CD4-positive, CD25-positive, alpha-beta regulatory T cell (primary cell): ENCODE results near the gene MAST4. TPM values are rescaled to one million over a fixed set of nuclear protein-coding genes. Genes with fewer than 3 reads are reported as not detected.

Source experiments
- ATAC-seq, 2 donors: fragments of 150-1000 bp; cut with Tn5 transposase; one replicate each; pipeline ENCODE4 v1.10.0; 2021; ENCODE audit warnings: low read depth in 2 of 2, moderate number of reproducible peaks in 2 of 2, moderate library complexity in 1 of 2
- DNase-seq, 3 donors: peaks; one replicate each; pipeline versions ENCODE4 v3.0.0 to v3.0.0-alpha.2; 2012 to 2022; ENCODE audit warnings: mixed read lengths in 1 of 3
- H3K27ac ChIP-seq: one replicate; pipeline ENCODE4 v1.7.0; 2013; ENCODE audit warnings: mild to moderate bottlenecking, low read length; ENCODE audit not compliant: insufficient read depth, poor library complexity, severe bottlenecking
- H3K27me3 ChIP-seq: one replicate; pipeline ENCODE4 v1.7.0; 2013; ENCODE audit warnings: low read length; ENCODE audit not compliant: control insufficient read depth, insufficient read depth
- H3K36me3 ChIP-seq: one replicate; pipeline ENCODE4 v1.7.0; 2013; ENCODE audit warnings: mild to moderate bottlenecking, low read length, moderate library complexity; ENCODE audit not compliant: control insufficient read depth, insufficient read depth
- H3K4me1 ChIP-seq: 2 replicates; pipeline ENCODE4 v1.7.0; 2013; ENCODE audit warnings: mild to moderate bottlenecking, low read length; ENCODE audit not compliant: insufficient read depth, control insufficient read depth, poor library complexity, severe bottlenecking
- H3K4me3 ChIP-seq: one replicate; pipeline ENCODE4 v1.7.0; 2013; ENCODE audit warnings: low read depth, mild to moderate bottlenecking, low read length, moderate library complexity
- H3K9me3 ChIP-seq, 2 experiments: 1 replicate in 1 of 2; 2 replicates in 1 of 2; pipeline ENCODE4 v1.7.0; 2013; ENCODE audit warnings: low read length in 2 of 2, mild to moderate bottlenecking in 1 of 2, moderate library complexity in 1 of 2; ENCODE audit not compliant: control insufficient read depth in 2 of 2
- H3K27ac Mint-ChIP-seq, 3 donors: one replicate each; pipeline ENCODE4 v1.8.0; 2020 to 2022; ENCODE audit warnings: mild to moderate bottlenecking in 3 of 3, mixed read lengths in 3 of 3, moderate library complexity in 2 of 3
- H3K27me3 Mint-ChIP-seq: one replicate; pipeline ENCODE4 v1.8.0; 2022; ENCODE audit warnings: mild to moderate bottlenecking, mixed read lengths
- H3K36me3 Mint-ChIP-seq: one replicate; pipeline ENCODE4 v1.8.0; 2020; ENCODE audit warnings: mixed read lengths
- H3K4me1 Mint-ChIP-seq, 4 donors: one replicate each; pipeline ENCODE4 v1.8.0; 2020 to 2022; ENCODE audit warnings: mixed read lengths in 4 of 4, mild to moderate bottlenecking in 1 of 4
- H3K4me3 Mint-ChIP-seq, 4 donors: one replicate each; pipeline ENCODE4 v1.8.0; 2020 to 2022; ENCODE audit warnings: mild to moderate bottlenecking in 4 of 4, mixed read lengths in 4 of 4, moderate library complexity in 3 of 4
- H3K9me3 Mint-ChIP-seq, 7 donors: one replicate each; pipeline ENCODE4 v1.8.0; 2020 to 2022; ENCODE audit warnings: mixed read lengths in 7 of 7, mild to moderate bottlenecking in 3 of 7, moderate library complexity in 2 of 7
- polyA plus RNA-seq, 4 donors: library from polyadenylated mRNA; unstranded; fragments of 300-500 nt; fragmentation: Illumina TruSeq; gene quantifications; one replicate each; pipeline ENCODE4 v1.2.3, GENCODE V29; 2021
- total RNA-seq: library from RNA; stranded (reverse); gene quantifications from one replicate; pipeline ENCODE4 v1.2.3, GENCODE V29; 2022

MAST4 gene
- total and polyA plus RNA-seq, 5 donors from 2014 or later = 11.7 to 54.1 (median 12.7) TPM

- Histone ChIP-seq H3K36me3 (no peaks in the 10 kb centered on the region), H3K9me3 (no peaks in the 10 kb centered on the region), H3K4me3 (no peak overlapping the region), H3K27me3 (no peaks in the 10 kb centered on the region), H3K4me1 (no peaks in the 10 kb centered on the region), H3K27ac (no peak overlapping the region)
- DNase-seq (no peak), ATAC-seq (no peak)
- Mint-ChIP-seq H3K4me3 (no peak overlapping the region), H3K36me3 (no peaks in the 10 kb centered on the region), H3K4me1 (no peaks in the 10 kb centered on the region), H3K27ac (no peak overlapping the region), H3K9me3 (no peaks in the 10 kb centered on the region), H3K27me3 (peaks cover 10% of the 10 kb centered on the region)
These were observed 255.1 kb downstream of the MAST4 start for GRCh38 chr5:66851306-66851705.

- DNase-seq = no peak
- H3K9me3 ChIP-seq = no peaks in the 10 kb centered on the region
- H3K36me3 ChIP-seq = no peaks in the 10 kb centered on the region
- H3K27ac Mint-ChIP-seq = no peak overlapping the region
- H3K27me3 Mint-ChIP-seq = peaks cover 10% of the 10 kb centered on the region
- H3K4me3 Mint-ChIP-seq = no peak overlapping the region
- H3K36me3 Mint-ChIP-seq = no peaks in the 10 kb centered on the region
- no peaks in the 10 kb centered on the region for H3K4me1 ChIP-seq
- H3K4me1 Mint-ChIP-seq = peaks cover 0 to 5% (median 0%) of the 10 kb centered on the region in 4 donors
- no peaks in the 10 kb centered on the region for H3K27me3 ChIP-seq
- H3K27ac ChIP-seq = no peak overlapping the region
- peaks cover 0 to 2% (median 0%) of the 10 kb centered on the region in 7 donors for H3K9me3 Mint-ChIP-seq
- no peak overlapping the region for H3K4me3 ChIP-seq
- ATAC-seq = no peak
These were observed 258.2 kb downstream of the MAST4 start for GRCh38 chr5:66854416-66854815.

- peaks cover 0 to 5% (median 0%) of the 10 kb centered on the region in 4 donors for H3K4me1 Mint-ChIP-seq
- ATAC-seq = no peak
- H3K27ac Mint-ChIP-seq = no peak overlapping the region
- no peak overlapping the region for H3K4me3 ChIP-seq
- peaks cover 14% of the 10 kb centered on the region for H3K27me3 Mint-ChIP-seq
- no peaks in the 10 kb centered on the region for H3K27me3 ChIP-seq
- H3K9me3 Mint-ChIP-seq = peaks cover 0 to 2% (median 0%) of the 10 kb centered on the region in 7 donors
- DNase-seq = no peak
- no peaks in the 10 kb centered on the region for H3K36me3 Mint-ChIP-seq
- no peaks in the 10 kb centered on the region for H3K36me3 ChIP-seq
- no peaks in the 10 kb centered on the region for H3K9me3 ChIP-seq
- H3K27ac ChIP-seq = no peak overlapping the region
- no peaks in the 10 kb centered on the region for H3K4me1 ChIP-seq
- H3K4me3 Mint-ChIP-seq = no peak overlapping the region
These were observed 260.0 kb downstream of the MAST4 start for GRCh38 chr5:66856041-66856805.

GRCh38 chr5:66859526-66859925, 263.3 kb downstream of the MAST4 start:
- Histone ChIP-seq H3K9me3 (no peaks in the 10 kb centered on the region), H3K27ac (no peak overlapping the region), H3K36me3 (no peaks in the 10 kb centered on the region), H3K4me3 (no peak overlapping the region), H3K4me1 (no peaks in the 10 kb centered on the region), H3K27me3 (no peaks in the 10 kb centered on the region)
- Mint-ChIP-seq H3K27ac (no peak overlapping the region), H3K36me3 (no peaks in the 10 kb centered on the region), H3K4me3 (no peak overlapping the region), H3K27me3 (peaks cover 19% of the 10 kb centered on the region), H3K4me1 (peaks cover 0 to 6% (median 2%) of the 10 kb centered on the region in 4 donors), H3K9me3 (peaks cover 0 to 2% (median 0%) of the 10 kb centered on the region in 7 donors)
- ATAC-seq (no peak), DNase-seq (no peak)

- H3K36me3 ChIP-seq = no peaks in the 10 kb centered on the region
- ATAC-seq (no peak), DNase-seq (no peak)
- H3K4me1 ChIP-seq = no peaks in the 10 kb centered on the region
- no peaks in the 10 kb centered on the region for H3K27me3 ChIP-seq
- H3K9me3 Mint-ChIP-seq = peaks cover 0 to 2% (median 0%) of the 10 kb centered on the region in 7 donors
- no peaks in the 10 kb centered on the region for H3K36me3 Mint-ChIP-seq
- no peak overlapping the region for H3K4me3 ChIP-seq
- no peak overlapping the region for H3K27ac ChIP-seq
- H3K27ac Mint-ChIP-seq = no peak overlapping the region
- H3K4me1 Mint-ChIP-seq = peaks cover 0 to 6% (median 2%) of the 10 kb centered on the region in 4 donors
- peaks cover 19% of the 10 kb centered on the region for H3K27me3 Mint-ChIP-seq
- H3K9me3 ChIP-seq = no peaks in the 10 kb centered on the region
- H3K4me3 Mint-ChIP-seq = no peak overlapping the region
These were observed 264.2 kb downstream of the MAST4 start for GRCh38 chr5:66860199-66860975.

- Histone ChIP-seq H3K36me3 (no peaks in the 10 kb centered on the region), H3K4me1 (no peaks in the 10 kb centered on the region), H3K4me3 (no peak overlapping the region), H3K27me3 (no peaks in the 10 kb centered on the region), H3K9me3 (no peaks in the 10 kb centered on the region), H3K27ac (no peak overlapping the region)
- DNase-seq = no peak
- no peak overlapping the region for H3K4me3 Mint-ChIP-seq
- H3K9me3 Mint-ChIP-seq = peaks cover 0 to 2% (median 0%) of the 10 kb centered on the region in 7 donors
- H3K27ac Mint-ChIP-seq = no peak overlapping the region
- H3K27me3 Mint-ChIP-seq = peaks cover 19% of the 10 kb centered on the region
- H3K36me3 Mint-ChIP-seq = no peaks in the 10 kb centered on the region
- H3K4me1 Mint-ChIP-seq = peaks cover 0 to 6% (median 2%) of the 10 kb centered on the region in 4 donors
- no peak for ATAC-seq
These were observed 265.2 kb downstream of the MAST4 start for GRCh38 chr5:66861402-66861801.

- no peaks in the 10 kb centered on the region for H3K36me3 ChIP-seq
- Mint-ChIP-seq H3K36me3 (no peaks in the 10 kb centered on the region), H3K9me3 (peaks cover 0 to 2% (median 0%) of the 10 kb centered on the region in 7 donors), H3K4me1 (peaks cover 0 to 6% (median 2%) of the 10 kb centered on the region in 4 donors), H3K27me3 (peaks cover 19% of the 10 kb centered on the region), H3K4me3 (no peak overlapping the region), H3K27ac (no peak overlapping the region)
- DNase-seq (no peak), ATAC-seq (no peak)
- H3K4me1 ChIP-seq = no peaks in the 10 kb centered on the region
- no peaks in the 10 kb centered on the region for H3K27me3 ChIP-seq
- H3K4me3 ChIP-seq = no peak overlapping the region
- H3K9me3 ChIP-seq = no peaks in the 10 kb centered on the region
- H3K27ac ChIP-seq = no peak overlapping the region
These were observed 265.8 kb downstream of the MAST4 start for GRCh38 chr5:66862020-66862419.
